Measurements from ENCODE around the gene MBTD1.

MBTD1 gene

DNA sequence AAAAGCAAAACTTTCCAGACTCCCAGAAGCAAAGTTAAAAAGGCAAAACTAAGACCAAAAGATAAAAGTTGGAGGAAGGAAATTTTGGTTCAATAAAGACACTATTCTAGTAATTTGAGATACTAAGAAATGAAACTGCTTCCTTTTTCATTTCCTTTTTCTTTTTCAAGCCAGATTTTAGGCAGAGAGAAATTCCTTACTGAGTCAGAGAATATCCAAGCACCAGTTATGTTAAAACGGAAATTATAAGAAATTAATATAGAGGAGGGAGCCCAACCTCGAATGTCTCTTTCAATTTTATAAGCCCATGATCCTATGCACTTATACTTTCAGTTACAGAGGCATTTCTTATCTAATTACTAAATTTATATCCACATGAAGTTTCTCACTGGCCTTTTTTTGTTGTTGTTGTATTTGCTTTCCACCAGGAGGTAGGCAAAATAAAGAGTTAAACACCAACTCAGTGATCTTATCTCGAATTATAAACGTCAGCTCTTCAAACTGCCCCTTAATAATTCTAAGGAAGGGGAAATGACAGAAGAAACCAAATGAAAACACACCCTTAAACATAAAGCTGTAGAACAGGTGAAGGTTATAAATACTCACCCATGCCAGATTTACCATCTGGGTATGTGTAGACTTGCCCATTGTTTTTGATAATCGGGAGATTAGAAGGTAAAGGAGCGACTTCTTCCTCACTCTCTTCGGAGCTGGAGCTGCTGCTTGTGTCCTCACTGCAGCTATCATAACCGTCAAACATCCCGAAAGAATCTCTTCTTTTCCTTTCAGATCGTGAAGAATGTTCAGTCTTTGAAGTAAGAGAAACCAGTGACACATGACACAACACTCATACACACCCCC is 35.2 kb downstream of the MBTD1 start:
- no peaks in the 10 kb centered on the region for H3K9me3 ChIP-seq (ENCODE audit: low read length)
- H3K4me3 ChIP-seq (ENCODE audit: low read depth in 1 of 2, low read length in 2 of 2), result no peak overlapping the region
- no peak overlapping the region for H3K9ac ChIP-seq (ENCODE audit: low read length)
- no peaks in the 10 kb centered on the region for H3K27me3 ChIP-seq (ENCODE audit: control insufficient read depth in 1 of 2, insufficient read depth in 2 of 2, low read length in 2 of 2)
- no peak overlapping the region for H3K27ac ChIP-seq (ENCODE audit: low read depth, low read length)
- peaks cover 20% of the 10 kb centered on the region for H3K36me3 ChIP-seq (ENCODE audit: insufficient read depth, low read length)
- H3K4me1 ChIP-seq (ENCODE audit: insufficient read depth, low read length), result no peaks in the 10 kb centered on the region

DNA sequence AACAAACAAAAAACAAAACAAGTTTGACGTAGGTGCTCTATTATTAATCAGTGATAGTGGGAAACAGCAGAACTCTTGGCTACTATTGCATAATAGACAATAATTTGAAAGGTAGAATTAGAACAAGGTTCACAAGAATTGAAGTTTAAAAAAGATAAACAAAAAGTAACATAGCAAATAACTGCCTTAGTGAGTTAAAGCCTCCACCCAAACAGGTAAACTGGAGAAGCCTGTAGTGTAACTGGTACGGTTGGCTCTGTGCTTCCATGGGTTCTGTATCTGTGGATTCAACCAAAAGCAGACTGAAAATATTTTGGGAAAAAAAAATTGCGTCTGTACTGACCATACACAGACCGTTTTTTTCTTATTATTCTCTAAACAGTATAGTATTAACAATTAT is 38.5 kb downstream of the MBTD1 start:
- H3K9me3 ChIP-seq (ENCODE audit: low read length), result no peaks in the 10 kb centered on the region
- H3K4me3 ChIP-seq (ENCODE audit: low read depth in 1 of 2, low read length in 2 of 2), result no peak overlapping the region
- H3K27ac ChIP-seq (ENCODE audit: low read depth, low read length), result no peak overlapping the region
- peaks cover 46% of the 10 kb centered on the region for H3K36me3 ChIP-seq (ENCODE audit: insufficient read depth, low read length)
- no peak overlapping the region for H3K9ac ChIP-seq (ENCODE audit: low read length)
- no peaks in the 10 kb centered on the region for H3K4me1 ChIP-seq (ENCODE audit: insufficient read depth, low read length)
- H3K27me3 ChIP-seq (ENCODE audit: control insufficient read depth in 1 of 2, insufficient read depth in 2 of 2, low read length in 2 of 2), result no peaks in the 10 kb centered on the region

DNA sequence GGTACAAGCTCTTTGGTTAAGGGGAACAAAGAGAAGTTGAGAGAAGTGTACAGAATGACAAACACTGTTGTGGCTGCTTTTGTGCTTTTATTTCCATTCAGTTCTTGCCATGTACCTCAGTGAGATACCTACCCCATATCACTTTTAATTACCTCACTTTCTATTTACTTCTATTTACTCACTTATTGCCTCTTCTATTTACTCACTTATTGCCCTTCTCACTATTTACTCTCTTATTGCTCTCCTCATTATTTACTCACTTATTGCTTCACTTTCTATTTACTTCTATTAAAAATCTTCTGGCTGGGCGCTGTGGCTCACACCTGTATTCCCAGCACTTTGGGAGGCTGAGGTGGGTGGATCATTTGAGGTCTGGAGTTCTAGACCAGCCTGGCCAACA is 41.9 kb downstream of the MBTD1 start:
- H3K27me3 ChIP-seq (ENCODE audit: control insufficient read depth in 1 of 2, insufficient read depth in 2 of 2, low read length in 2 of 2), result no peaks in the 10 kb centered on the region
- no peak overlapping the region for H3K4me3 ChIP-seq (ENCODE audit: low read depth in 1 of 2, low read length in 2 of 2)
- H3K36me3 ChIP-seq (ENCODE audit: insufficient read depth, low read length), result peaks cover 46% of the 10 kb centered on the region
- no peaks in the 10 kb centered on the region for H3K9me3 ChIP-seq (ENCODE audit: low read length)
- H3K4me1 ChIP-seq (ENCODE audit: insufficient read depth, low read length), result no peaks in the 10 kb centered on the region
- H3K9ac ChIP-seq (ENCODE audit: low read length), result no peak overlapping the region
- H3K27ac ChIP-seq (ENCODE audit: low read depth, low read length), result no peak overlapping the region

DNA sequence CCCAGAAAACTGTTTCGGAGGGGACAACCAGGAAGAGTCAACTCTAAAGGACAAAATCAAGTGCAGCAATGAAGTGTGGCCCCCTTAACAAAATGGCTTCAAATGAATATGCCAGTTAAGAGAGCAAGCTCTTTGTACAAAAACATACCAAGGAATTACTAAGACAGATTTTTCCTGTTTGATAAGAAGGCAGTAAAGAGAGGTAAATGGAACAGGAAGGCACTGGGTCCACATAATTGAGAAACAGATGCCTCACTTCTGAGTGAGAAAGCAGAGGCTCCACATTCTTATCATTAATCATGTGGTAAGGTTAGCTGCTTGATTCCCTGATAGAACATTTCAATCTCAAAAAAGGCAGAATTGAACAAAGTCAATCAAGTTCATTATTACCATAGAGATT is 44.9 kb downstream of the MBTD1 start:
- Histone ChIP-seq H3K36me3 (ENCODE audit: insufficient read depth, low read length) (peaks cover 48% of the 10 kb centered on the region), H3K27me3 (ENCODE audit: control insufficient read depth in 1 of 2, insufficient read depth in 2 of 2, low read length in 2 of 2) (no peaks in the 10 kb centered on the region), H3K9me3 (ENCODE audit: low read length) (no peaks in the 10 kb centered on the region), H3K4me3 (ENCODE audit: low read depth in 1 of 2, low read length in 2 of 2) (no peak overlapping the region), H3K4me1 (ENCODE audit: insufficient read depth, low read length) (no peaks in the 10 kb centered on the region), H3K27ac (ENCODE audit: low read depth, low read length) (no peak overlapping the region), H3K9ac (ENCODE audit: low read length) (no peak overlapping the region)

DNA sequence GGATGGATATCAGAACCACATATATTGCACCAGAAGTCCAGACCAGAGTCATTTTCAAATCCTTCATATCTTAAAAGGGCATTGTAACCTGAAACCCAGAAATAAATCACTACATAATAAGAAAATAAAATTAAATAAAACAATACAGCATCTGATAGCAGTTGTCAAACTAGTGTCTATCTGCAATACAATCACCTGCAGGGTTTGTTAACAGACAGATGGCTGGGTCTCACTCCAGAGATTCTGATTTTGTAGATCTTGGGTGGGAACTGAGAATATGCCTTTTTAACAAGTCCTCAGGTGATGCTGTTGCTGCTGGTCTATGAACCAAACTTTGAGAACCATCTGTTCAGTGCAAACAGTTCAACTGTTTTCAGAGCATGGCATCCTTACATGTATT is 56.0 kb downstream of the MBTD1 start:
- Histone ChIP-seq H3K36me3 (ENCODE audit: insufficient read depth, low read length) (peaks cover 54% of the 10 kb centered on the region), H3K27ac (ENCODE audit: low read depth, low read length) (no peak overlapping the region), H3K27me3 (ENCODE audit: control insufficient read depth in 1 of 2, insufficient read depth in 2 of 2, low read length in 2 of 2) (no peaks in the 10 kb centered on the region), H3K4me1 (ENCODE audit: insufficient read depth, low read length) (no peaks in the 10 kb centered on the region), H3K9me3 (ENCODE audit: low read length) (no peaks in the 10 kb centered on the region), H3K4me3 (ENCODE audit: low read depth in 1 of 2, low read length in 2 of 2) (no peak overlapping the region), H3K9ac (ENCODE audit: low read length) (no peak overlapping the region)

DNA sequence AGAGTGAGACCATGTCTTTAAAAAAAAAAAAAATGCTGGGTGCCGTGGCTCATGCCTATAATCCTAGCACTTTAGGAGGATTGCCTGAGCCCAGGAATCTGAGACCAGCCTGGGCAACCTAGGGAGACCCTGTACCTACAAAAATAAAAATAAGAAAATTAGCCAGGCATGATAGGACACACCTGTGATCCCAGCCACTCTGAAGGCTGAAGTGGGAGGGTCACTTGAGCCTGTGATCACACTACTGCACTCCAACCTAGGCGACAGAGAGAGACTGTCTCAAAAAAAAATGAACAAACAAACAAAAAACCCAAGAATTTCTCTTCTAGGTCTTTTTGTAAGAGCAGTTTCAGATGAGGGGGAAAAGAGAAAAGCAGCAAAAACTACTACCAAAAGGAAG is 59.0 kb downstream of the MBTD1 start:
- Histone ChIP-seq H3K4me1 (ENCODE audit: insufficient read depth, low read length) (no peaks in the 10 kb centered on the region), H3K36me3 (ENCODE audit: insufficient read depth, low read length) (peaks cover 57% of the 10 kb centered on the region), H3K27ac (ENCODE audit: low read depth, low read length) (no peak overlapping the region), H3K27me3 (ENCODE audit: control insufficient read depth in 1 of 2, insufficient read depth in 2 of 2, low read length in 2 of 2) (no peaks in the 10 kb centered on the region), H3K9me3 (ENCODE audit: low read length) (no peaks in the 10 kb centered on the region), H3K9ac (ENCODE audit: low read length) (no peak overlapping the region), H3K4me3 (ENCODE audit: low read depth in 1 of 2, low read length in 2 of 2) (no peak overlapping the region)

DNA sequence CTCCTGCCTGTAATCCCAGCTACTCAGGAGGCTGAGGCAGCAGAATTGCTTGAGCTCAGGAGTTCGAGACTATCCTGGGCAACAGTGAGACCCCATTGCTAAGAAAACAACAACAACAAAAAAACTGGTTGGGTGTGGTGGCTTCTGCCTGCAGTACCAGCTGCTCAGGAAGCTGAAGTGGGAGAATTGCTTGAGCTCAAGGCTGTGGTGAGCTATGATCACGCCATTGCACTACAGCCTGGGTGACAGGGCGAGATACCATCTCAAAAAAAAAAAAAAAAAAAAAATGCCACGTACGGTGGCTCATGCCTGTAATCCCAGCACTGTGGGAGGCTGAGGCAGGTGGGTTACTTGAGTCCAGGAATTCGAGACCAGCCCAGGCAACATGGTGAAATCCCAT is 59.6 kb downstream of the MBTD1 start:
- H3K9ac ChIP-seq (ENCODE audit: low read length), result no peak overlapping the region

DNA sequence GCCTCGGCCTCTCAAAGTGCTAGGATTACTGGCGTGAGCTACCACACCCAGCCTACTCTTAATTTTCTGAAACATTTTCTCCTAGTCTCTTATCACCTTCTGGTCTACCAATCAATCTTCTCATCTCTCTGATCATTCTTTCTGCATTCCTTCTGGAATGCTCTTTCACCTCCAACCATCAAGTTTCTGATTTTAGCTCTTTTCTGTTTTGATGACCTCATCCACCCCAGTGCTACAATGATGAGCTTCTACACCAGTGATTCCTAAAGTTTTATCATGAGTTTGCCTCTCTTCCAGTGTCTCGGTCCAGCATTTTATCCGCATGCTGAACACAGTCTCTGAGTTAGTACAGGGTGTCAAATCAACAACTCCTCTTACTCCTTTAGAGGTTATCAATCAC is 62.1 kb downstream of the MBTD1 start:
- H3K4me3 ChIP-seq (ENCODE audit: low read depth in 1 of 2, low read length in 2 of 2), result no peak overlapping the region
- peaks cover 66% of the 10 kb centered on the region for H3K36me3 ChIP-seq (ENCODE audit: insufficient read depth, low read length)
- no peaks in the 10 kb centered on the region for H3K9me3 ChIP-seq (ENCODE audit: low read length)
- no peak overlapping the region for H3K9ac ChIP-seq (ENCODE audit: low read length)
- H3K27me3 ChIP-seq (ENCODE audit: control insufficient read depth in 1 of 2, insufficient read depth in 2 of 2, low read length in 2 of 2), result no peaks in the 10 kb centered on the region
- H3K27ac ChIP-seq (ENCODE audit: low read depth, low read length), result no peak overlapping the region
- H3K4me1 ChIP-seq (ENCODE audit: insufficient read depth, low read length), result no peaks in the 10 kb centered on the region

More for the DNA sequence above, 59.6 kb downstream of the MBTD1 start:
- H3K36me3 ChIP-seq (ENCODE audit: insufficient read depth, low read length), result peaks cover 61% of the 10 kb centered on the region
- H3K4me3 ChIP-seq (ENCODE audit: low read depth in 1 of 2, low read length in 2 of 2), result no peak overlapping the region
- H3K9me3 ChIP-seq (ENCODE audit: low read length), result no peaks in the 10 kb centered on the region
- no peak overlapping the region for H3K27ac ChIP-seq (ENCODE audit: low read depth, low read length)
- H3K27me3 ChIP-seq (ENCODE audit: control insufficient read depth in 1 of 2, insufficient read depth in 2 of 2, low read length in 2 of 2), result no peaks in the 10 kb centered on the region
- H3K4me1 ChIP-seq (ENCODE audit: insufficient read depth, low read length), result no peaks in the 10 kb centered on the region

DNA sequence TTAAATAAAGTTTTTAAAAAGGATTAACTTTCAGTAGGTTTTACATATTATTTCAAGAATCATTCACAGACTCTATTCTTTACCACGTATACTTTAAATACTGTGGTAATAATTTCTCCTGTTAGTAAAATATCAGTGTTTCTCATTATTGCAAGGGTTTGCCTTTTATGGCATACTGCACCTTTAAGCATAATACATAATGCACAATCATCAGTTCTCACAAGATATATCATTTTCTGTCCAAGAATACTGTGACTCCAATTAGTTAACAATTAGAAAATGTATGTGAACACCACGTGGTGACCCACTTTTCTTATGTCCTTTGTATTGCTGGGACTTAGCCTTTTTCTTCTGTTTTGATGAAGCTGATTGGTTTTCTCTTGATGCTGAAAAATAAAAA is 68.0 kb downstream of the MBTD1 start:
- Histone ChIP-seq H3K4me1 (ENCODE audit: insufficient read depth, low read length) (no peaks in the 10 kb centered on the region), H3K27ac (ENCODE audit: low read depth, low read length) (no peak overlapping the region), H3K27me3 (ENCODE audit: control insufficient read depth in 1 of 2, insufficient read depth in 2 of 2, low read length in 2 of 2) (no peaks in the 10 kb centered on the region), H3K9ac (ENCODE audit: low read length) (no peak overlapping the region), H3K9me3 (ENCODE audit: low read length) (no peaks in the 10 kb centered on the region), H3K36me3 (ENCODE audit: insufficient read depth, low read length) (peaks cover 55% of the 10 kb centered on the region), H3K4me3 (ENCODE audit: low read depth in 1 of 2, low read length in 2 of 2) (no peak overlapping the region)

DNA sequence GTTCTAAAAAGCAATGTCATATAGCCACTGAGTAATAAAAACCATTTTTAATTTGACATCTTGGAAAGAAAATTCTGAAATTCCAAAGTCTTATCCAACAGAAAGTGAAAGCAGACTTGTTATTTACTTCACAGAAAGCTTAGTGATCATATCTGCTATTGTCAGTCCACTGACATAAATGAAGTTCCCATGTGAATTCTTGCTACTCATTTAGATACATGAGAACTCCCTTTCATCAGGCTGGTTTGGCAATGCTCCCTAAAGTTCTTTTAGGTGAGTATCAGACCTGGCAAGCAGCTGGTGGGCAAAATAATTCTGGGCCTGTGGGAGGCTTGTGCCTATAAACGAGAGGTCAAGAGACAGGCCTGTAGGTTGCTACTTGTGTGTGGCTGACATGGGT is 70.2 kb downstream of the MBTD1 start:
- Histone ChIP-seq H3K36me3 (ENCODE audit: insufficient read depth, low read length) (peaks cover 59% of the 10 kb centered on the region), H3K9me3 (ENCODE audit: low read length) (no peaks in the 10 kb centered on the region), H3K4me3 (ENCODE audit: low read depth in 1 of 2, low read length in 2 of 2) (no peak overlapping the region), H3K9ac (ENCODE audit: low read length) (no peak overlapping the region), H3K27ac (ENCODE audit: low read depth, low read length) (no peak overlapping the region), H3K27me3 (ENCODE audit: control insufficient read depth in 1 of 2, insufficient read depth in 2 of 2, low read length in 2 of 2) (no peaks in the 10 kb centered on the region), H3K4me1 (ENCODE audit: insufficient read depth, low read length) (no peaks in the 10 kb centered on the region)

DNA sequence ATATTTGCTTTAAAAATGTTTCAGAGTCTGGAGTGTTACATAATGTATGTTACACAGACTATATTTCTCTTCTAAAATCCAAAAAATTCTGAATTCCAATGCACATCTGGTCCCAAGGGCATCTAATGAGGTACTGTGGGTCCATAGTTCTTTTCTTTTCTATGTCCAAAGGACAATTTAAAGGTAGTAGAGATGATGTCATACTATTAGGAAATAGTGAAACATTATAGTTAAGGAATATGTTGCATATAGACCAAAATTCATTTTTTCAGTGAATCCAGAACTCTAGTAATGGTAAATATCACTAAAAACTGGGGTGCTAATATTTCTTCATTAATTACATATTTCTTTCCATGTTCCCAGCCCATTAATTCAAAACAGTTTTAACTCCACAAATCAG is 70.7 kb downstream of the MBTD1 start:
- peaks cover 60% of the 10 kb centered on the region for H3K36me3 ChIP-seq (ENCODE audit: insufficient read depth, low read length)
- no peak overlapping the region for H3K4me3 ChIP-seq (ENCODE audit: low read depth in 1 of 2, low read length in 2 of 2)
- no peak overlapping the region for H3K27ac ChIP-seq (ENCODE audit: low read depth, low read length)
- no peaks in the 10 kb centered on the region for H3K4me1 ChIP-seq (ENCODE audit: insufficient read depth, low read length)
- no peaks in the 10 kb centered on the region for H3K27me3 ChIP-seq (ENCODE audit: control insufficient read depth in 1 of 2, insufficient read depth in 2 of 2, low read length in 2 of 2)
- H3K9me3 ChIP-seq (ENCODE audit: low read length), result no peaks in the 10 kb centered on the region
- H3K9ac ChIP-seq (ENCODE audit: low read length), result no peak overlapping the region

DNA sequence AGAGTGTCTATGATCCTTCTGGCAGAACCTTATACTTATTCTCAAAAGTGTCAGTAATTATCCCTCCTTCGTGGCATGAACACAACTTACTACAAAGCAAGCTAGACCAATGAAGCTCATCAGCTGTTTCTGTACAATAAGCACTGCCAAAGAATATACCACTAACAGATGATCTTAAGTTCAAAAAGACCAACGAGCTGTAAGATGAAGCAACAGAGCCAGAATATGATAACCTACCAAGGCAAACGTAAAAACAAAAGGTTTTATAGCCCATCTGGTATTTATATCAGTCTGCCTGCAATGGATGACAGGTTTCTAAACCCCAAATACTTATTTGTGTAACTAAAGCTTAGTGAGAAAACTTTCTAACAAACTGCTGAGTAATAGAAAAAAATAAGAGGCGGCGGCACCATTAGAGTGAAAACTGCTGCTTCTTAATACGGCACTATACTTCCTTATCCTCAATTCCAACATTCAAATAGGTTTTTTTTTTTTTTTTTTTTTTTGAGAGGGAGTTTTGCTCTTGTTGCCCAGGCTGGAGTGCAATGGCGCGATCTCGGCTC is 71.5 kb downstream of the MBTD1 start:
- Histone ChIP-seq H3K36me3 (ENCODE audit: insufficient read depth, low read length) (peaks cover 53% of the 10 kb centered on the region), H3K4me3 (ENCODE audit: low read depth in 1 of 2, low read length in 2 of 2) (no peak overlapping the region), H3K9ac (ENCODE audit: low read length) (no peak overlapping the region), H3K4me1 (ENCODE audit: insufficient read depth, low read length) (no peaks in the 10 kb centered on the region), H3K27ac (ENCODE audit: low read depth, low read length) (no peak overlapping the region), H3K9me3 (ENCODE audit: low read length) (no peaks in the 10 kb centered on the region), H3K27me3 (ENCODE audit: control insufficient read depth in 1 of 2, insufficient read depth in 2 of 2, low read length in 2 of 2) (no peaks in the 10 kb centered on the region)
